ENCODE measurements around the gene DOCK9. TPM values are rescaled to one million over a fixed set of nuclear protein-coding genes. Genes with fewer than 3 reads are reported as not detected.

Gene DOCK9
- total RNA-seq, 1 donor from 2014 or later, result 97.6 TPM

- intact Hi-C loops (cut with micrococcal nuclease), result no loop called here
Observed at GRCh38 chr13:98866882-98867281, 111.0 kb downstream of the DOCK9 start.

- intact Hi-C loops (cut with micrococcal nuclease), result no loop called here
Observed at GRCh38 chr13:98860491-98860890, 117.4 kb downstream of the DOCK9 start.

- intact Hi-C loops (cut with micrococcal nuclease), result no loop called here
Observed at GRCh38 chr13:98858191-98858590, 119.7 kb downstream of the DOCK9 start.

- intact Hi-C loops (cut with micrococcal nuclease), result no loop called here
Observed at GRCh38 chr13:98856983-98857382, 120.9 kb downstream of the DOCK9 start.

DNA sequence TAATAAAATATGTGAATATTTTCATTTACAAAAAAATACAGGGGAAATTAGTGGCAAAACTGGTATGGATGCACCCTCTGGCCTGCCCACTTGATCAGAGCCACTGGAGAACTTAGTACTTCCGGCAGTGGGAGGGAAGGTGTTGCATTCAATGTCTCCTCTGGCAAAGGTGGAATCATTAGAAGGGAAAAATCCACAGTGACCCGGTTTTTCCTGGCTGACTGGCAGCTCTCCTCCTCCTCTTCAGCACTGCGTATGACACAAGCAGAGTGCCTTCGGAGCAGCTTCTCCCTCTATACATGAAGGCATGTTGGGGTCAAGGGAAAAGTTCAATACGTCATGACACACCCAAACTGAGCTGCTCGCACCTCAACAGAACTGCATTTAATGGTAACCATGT, 123.4 kb downstream of the DOCK9 start:
- intact Hi-C loops (cut with micrococcal nuclease), result loop anchor here (5.0 kb wide), 1 partner anchor 173 kb away; no protein-coding TSS in a partner anchor

- intact Hi-C loops (cut with micrococcal nuclease), result loop anchor here (5.0 kb wide), 1 partner anchor 174 kb away; no protein-coding TSS in a partner anchor
Observed at GRCh38 chr13:98853771-98854221, 124.1 kb downstream of the DOCK9 start.

GRCh38 chr13:98851276-98851675, 126.6 kb downstream of the DOCK9 start:
- intact Hi-C loops (cut with micrococcal nuclease), result loop anchor here (5.0 kb wide), 1 partner anchor 176 kb away; no protein-coding TSS in a partner anchor

- intact Hi-C loops (cut with micrococcal nuclease), result no loop called here
Observed at GRCh38 chr13:98848746-98849145, 129.1 kb downstream of the DOCK9 start.

DNA sequence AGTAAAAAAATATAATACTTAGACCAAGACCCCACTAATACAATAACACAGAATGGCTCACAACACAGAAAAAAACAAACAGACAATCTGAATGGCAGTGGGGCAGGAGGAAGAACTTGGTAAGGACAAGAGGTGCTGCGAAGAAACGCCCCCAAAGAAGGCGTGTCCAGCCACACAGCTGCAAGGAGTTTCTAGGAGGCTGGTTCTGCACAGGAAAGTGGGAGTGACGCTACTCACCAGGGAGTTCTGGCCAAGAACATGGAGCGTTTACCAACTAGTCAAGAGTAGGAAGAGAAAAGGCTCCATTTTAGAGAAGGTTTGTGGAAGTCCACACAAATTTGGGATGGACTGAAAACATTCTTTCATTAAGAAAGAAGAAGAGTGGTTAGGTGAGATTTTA, 130.1 kb downstream of the DOCK9 start:
- intact Hi-C loops (cut with micrococcal nuclease), result no loop called here

DNA sequence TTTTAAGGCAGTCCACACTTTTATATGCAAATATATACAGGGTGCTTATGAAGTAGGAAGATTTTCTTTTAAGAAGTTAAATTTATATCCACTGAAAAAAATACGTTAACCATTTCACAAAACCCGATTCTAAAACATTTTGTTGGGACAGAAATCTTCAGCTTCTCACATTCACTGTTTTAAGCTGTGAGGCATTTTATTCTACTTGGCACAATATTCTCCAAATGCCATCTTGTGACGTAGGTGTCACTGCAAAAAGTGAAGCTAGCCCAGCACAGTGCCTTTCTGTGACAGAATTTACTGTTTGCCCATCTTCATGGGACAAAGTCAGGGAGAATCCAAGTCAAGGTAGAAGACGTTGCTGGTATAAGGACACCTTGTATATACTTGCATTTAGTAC, 130.9 kb downstream of the DOCK9 start:
- intact Hi-C loops (cut with micrococcal nuclease), result no loop called here

- intact Hi-C loops (cut with micrococcal nuclease), result no loop called here
Observed at GRCh38 chr13:98846521-98846920, 131.3 kb downstream of the DOCK9 start.

DNA sequence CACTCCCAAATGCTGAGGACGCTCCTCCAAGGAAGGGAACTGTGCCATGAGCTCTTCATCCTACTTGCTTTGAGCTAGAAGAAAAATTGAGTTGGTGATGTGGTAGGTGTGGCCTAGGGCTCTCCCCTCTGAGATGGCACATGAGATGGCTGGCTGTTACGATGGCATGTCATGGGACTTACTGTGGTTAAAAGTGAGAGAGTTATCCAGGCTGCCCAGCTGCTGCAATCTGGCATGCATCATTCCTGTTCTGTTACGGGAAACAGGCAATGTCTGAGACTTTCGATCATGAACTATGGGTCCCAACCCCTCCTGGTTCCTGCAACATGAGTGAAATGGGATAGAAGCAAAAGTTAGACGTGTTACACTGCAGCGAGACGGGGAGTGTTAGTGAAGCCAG, 132.1 kb downstream of the DOCK9 start:
- intact Hi-C loops (cut with micrococcal nuclease), result no loop called here

GRCh38 chr13:98844021-98844420, 133.8 kb downstream of the DOCK9 start:
- intact Hi-C loops (cut with micrococcal nuclease), result no loop called here

- intact Hi-C loops (cut with micrococcal nuclease), result loop anchor here (1.0 kb wide), 3 partner anchors 170 to 988 kb away; no protein-coding TSS in a partner anchor
Observed at GRCh38 chr13:98843482-98843877, 134.4 kb downstream of the DOCK9 start.

DNA sequence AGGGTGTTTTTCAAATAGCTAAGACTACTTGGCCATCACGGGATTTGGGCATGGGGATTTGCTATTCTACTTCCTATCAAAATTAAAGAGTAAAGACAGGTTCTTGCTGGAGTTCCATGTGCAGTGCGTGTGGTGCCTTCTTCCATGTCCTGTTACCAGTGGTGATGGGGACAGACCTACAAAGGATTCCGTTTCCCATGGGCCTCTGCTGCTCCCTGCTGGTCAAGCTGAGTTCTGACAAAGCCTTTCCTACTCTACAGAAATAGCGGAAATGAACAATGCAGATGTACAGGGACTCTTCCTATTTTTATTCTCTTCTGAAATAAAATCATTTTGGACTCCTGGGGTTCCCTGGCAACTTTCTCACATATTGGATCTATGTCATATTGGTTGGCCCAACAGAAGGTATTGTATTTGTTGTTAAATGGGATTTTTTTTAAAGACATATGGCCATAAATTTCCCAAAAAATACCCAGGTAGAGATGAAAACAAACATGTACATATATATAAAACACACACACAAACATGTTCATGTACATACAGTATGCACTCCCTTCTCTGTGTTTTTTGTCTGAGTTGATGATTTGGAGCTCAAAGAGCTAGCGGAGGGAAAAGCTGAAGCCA, 134.9 kb downstream of the DOCK9 start:
- intact Hi-C loops (cut with micrococcal nuclease), result loop anchor here (1.0 kb wide), 3 partner anchors 170 to 988 kb away; no protein-coding TSS in a partner anchor

DNA sequence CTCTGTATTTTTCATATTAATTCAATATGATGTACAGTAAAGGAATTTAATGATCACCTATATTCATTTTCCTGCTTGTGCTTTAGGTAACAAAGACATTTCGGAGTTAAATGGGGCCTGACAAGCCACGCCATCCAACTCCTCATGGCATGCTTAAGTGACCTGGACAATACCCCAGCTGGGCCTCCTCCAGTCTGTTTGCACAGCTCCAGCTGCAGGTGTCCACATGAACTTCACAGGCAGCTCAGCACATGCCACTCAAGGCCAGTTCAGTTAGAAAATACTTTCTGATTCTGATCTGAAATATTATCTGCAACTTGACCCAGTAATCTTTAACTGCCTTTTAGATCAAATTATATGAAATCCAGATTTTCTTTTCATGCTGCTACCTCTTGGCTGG, 135.8 kb downstream of the DOCK9 start:
- intact Hi-C loops (cut with micrococcal nuclease), result no loop called here

GRCh38 chr13:98839856-98840769, 137.8 kb downstream of the DOCK9 start:
- intact Hi-C loops (cut with micrococcal nuclease), result loop anchor here (1.0 kb wide), 1 partner anchor 193 kb away; no protein-coding TSS in a partner anchor

DNA sequence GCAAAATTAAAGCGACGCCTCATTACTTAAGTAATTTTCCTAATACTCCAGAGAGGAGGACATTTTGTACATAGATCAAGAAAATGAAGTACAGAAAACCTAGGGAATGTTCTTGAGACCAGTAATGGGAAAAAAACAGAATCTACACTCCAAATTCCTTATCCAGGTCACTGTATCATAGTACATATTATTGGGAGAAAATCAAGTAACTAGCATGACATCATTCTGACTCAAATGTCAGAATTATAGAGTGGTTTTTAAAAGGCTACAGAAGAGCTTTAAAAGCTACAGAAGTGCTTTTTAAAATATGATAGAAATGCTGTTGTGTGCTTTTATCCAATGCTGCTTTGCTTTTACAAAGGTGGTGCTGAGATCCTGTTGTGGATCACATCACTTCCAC, 139.1 kb downstream of the DOCK9 start:
- intact Hi-C loops (cut with micrococcal nuclease), result no loop called here

GRCh38 chr13:98837896-98838295, 140.0 kb downstream of the DOCK9 start:
- intact Hi-C loops (cut with micrococcal nuclease), result no loop called here

GRCh38 chr13:98835156-98835555, 142.7 kb downstream of the DOCK9 start:
- intact Hi-C loops (cut with micrococcal nuclease), result no loop called here

- intact Hi-C loops (cut with micrococcal nuclease), result no loop called here
Observed at GRCh38 chr13:98834254-98834960, 143.5 kb downstream of the DOCK9 start.

DNA sequence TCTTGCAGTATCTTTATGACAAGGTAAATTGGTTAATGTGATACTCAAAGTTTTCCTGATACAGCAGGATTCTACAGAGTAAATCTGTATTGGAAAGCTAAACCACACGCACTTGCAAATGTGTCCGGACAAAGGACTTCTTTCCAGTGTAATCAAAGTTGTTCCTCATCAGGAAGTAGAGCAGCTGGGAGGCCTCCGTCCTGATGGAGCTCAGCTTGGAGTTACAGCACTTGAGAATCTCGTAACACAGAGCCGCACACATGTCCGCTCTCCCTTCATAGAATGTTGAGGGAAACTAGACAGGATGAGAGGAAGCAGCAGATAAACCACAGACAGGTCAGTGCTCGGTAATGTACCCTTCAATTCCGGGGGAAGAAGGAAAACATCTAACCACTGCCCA, 146.6 kb downstream of the DOCK9 start:
- intact Hi-C loops (cut with micrococcal nuclease), result no loop called here

Measured in T-helper 1 cell treated with Interleukin-12 subunit alpha and Interleukin-12 subunit beta and Interleukin-4 antibody, amounts not matched to agents 30 ng/mL and 1 ng/mL, for 36 hours (primary cell).